HG03025 (cell line): ENCODE data around the gene POTEB2.
"Not testable (repeated sequence)": the region's sequence is repeated elsewhere in the genome, so short reads cannot be mapped to it uniquely, and the experiment has no call there.

Source experiments
- ATAC-seq: cut with Tn5 transposase; IDR thresholded peaks from one replicate; pipeline ENCODE4 v1.9.1; 2021; ENCODE audit warnings: mild to moderate bottlenecking, moderate library complexity; ENCODE audit not compliant: unreplicated experiment, low FRiP score

Gene POTEB2

GRCh38 chr15:20866214-20866613 lies at the start of gene POTEB2:
Gene POTEB2 (minus strand): TSS chr15:20866314. CDS start chr15:20866281, 33 bp downstream.
- not testable (repeated sequence) for ATAC-seq

DNA sequence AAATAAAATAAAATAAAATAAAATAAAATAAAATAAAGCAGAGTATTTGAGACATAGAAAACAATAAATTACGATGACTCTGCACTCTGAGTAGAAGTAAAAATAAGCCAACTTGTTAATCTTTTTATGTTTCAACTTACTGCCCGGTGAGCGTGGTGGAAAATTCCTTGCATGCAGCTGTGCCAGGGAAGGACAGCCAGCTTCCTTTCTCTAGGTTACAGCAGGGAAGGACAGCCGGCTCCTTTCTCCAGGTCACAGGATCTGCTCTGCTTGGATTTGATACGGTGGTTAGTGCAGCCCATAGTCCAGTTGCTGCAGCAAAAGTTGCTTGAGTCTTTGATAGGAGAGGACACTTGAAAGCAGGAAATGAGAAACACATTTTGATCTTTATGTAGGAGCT lies 13.8 kb upstream of the POTEB2 start:
- ATAC-seq, result not testable (repeated sequence)

GRCh38 chr15:20878464-20878863 lies 12.3 kb upstream of the POTEB2 start:
- not testable (repeated sequence) for ATAC-seq

- not testable (repeated sequence) for ATAC-seq
Measured at GRCh38 chr15:20877819-20878218, 11.7 kb upstream of the POTEB2 start.
